Esophagus squamous epithelium (tissue), 4 donors: ENCODE data around the gene FBXO22.

ENCODE experiments used
- POLR2A ChIP-seq, 4 donors: fragments of 450-650 bp; IDR thresholded peaks; one replicate each; pipeline ENCODE4 v1.6.1; 2017; ENCODE audit warnings: antibody characterized with exemption in 4 of 4, mild to moderate bottlenecking in 4 of 4, moderate library complexity in 3 of 4
- TF ChIP-seq, protein P1 (sequence below), 6 experiments: fragments of 450-650 bp in 4 of 6; fragments of 200-600 bp in 2 of 6; sonication (generic) in 2 of 6; IDR thresholded peaks; one replicate each; pipeline ENCODE4 v1.5.1; 2016 to 2019; ENCODE audit warnings: antibody characterized with exemption in 6 of 6, mild to moderate bottlenecking in 4 of 6, moderate library complexity in 4 of 6

GRCh38 chr15:75900577-75900976 is 3.1 kb upstream of the FBXO22 start:
- TF ChIP-seq, protein P1, sequence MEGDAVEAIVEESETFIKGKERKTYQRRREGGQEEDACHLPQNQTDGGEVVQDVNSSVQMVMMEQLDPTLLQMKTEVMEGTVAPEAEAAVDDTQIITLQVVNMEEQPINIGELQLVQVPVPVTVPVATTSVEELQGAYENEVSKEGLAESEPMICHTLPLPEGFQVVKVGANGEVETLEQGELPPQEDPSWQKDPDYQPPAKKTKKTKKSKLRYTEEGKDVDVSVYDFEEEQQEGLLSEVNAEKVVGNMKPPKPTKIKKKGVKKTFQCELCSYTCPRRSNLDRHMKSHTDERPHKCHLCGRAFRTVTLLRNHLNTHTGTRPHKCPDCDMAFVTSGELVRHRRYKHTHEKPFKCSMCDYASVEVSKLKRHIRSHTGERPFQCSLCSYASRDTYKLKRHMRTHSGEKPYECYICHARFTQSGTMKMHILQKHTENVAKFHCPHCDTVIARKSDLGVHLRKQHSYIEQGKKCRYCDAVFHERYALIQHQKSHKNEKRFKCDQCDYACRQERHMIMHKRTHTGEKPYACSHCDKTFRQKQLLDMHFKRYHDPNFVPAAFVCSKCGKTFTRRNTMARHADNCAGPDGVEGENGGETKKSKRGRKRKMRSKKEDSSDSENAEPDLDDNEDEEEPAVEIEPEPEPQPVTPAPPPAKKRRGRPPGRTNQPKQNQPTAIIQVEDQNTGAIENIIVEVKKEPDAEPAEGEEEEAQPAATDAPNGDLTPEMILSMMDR (IDR thresholded peaks at IDR 0.05), result no peak
- no peak for TF ChIP-seq POLR2A (IDR thresholded peaks at IDR 0.05)
